ENCODE data around the gene INS.

INS gene

DNA sequence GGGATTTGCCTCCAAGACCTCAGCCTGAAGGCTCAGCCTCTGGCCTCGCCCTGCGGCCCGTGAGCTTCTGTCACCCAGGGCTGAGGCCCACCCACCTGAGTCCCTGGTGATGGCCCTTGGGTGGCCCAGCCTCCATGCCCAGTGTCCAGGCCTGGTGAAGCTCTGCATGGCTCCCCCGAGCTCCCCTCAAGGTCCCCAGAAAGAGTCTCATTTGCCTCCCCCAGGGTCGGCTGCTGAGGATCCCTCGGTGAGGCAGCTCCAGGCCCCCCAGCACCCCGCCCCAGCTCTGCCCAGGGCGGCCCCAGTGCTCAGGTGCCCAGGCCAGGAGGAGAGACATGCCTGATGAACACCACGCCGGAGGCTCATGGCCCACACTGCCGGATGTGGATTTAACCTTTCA is 12.8 kb upstream of the INS start:
- Histone ChIP-seq H3K36me3 (ENCODE audit: control insufficient read depth, insufficient read depth, low read length) (no peaks in the 10 kb centered on the region), H3K4me1 (ENCODE audit: control insufficient read depth, insufficient read depth, low read length) (no peaks in the 10 kb centered on the region), H3K27me3 (ENCODE audit: control insufficient read depth, insufficient read depth, low read length) (no peaks in the 10 kb centered on the region), H3K27ac (ENCODE audit: low read depth, low read length) (no peak overlapping the region), H3K9ac (ENCODE audit: low read length) (no peak overlapping the region), H3K4me3 (ENCODE audit: low read length) (no peak overlapping the region)

DNA sequence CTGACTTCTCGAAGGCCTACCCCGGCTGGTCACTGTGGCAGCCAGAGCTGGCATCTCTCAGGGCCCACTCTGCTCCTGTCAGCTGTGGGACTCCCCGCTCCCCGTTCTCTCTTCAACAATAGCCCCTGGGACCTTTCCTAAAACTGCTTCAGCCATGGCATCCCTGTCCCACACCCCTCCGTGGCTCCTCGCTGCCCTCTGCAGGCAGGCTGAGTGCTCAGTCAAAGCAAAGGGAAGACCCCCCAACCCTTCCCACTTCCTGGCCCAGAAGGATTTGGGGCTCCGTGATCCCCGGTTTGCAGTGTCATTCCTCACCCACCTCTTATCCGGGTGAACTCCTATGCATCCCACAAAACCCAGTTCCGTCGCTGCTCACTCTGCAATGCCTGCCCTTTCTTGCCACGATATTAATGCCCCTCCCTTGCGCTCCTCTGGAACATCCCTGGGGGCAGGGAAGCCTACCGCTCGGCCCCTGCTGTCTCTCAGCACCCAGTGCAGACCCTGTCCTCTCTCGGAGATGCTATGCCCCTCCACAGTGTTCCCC is 12.2 kb upstream of the INS start:
- H3K4me3 ChIP-seq (ENCODE audit: low read length) = no peak overlapping the region
- H3K36me3 ChIP-seq (ENCODE audit: control insufficient read depth, insufficient read depth, low read length) = no peaks in the 10 kb centered on the region
- no peaks in the 10 kb centered on the region for H3K27me3 ChIP-seq (ENCODE audit: control insufficient read depth, insufficient read depth, low read length)
- no peak overlapping the region for H3K9ac ChIP-seq (ENCODE audit: low read length)
- no peak overlapping the region for H3K27ac ChIP-seq (ENCODE audit: low read depth, low read length)
- H3K4me1 ChIP-seq (ENCODE audit: control insufficient read depth, insufficient read depth, low read length) = no peaks in the 10 kb centered on the region

DNA sequence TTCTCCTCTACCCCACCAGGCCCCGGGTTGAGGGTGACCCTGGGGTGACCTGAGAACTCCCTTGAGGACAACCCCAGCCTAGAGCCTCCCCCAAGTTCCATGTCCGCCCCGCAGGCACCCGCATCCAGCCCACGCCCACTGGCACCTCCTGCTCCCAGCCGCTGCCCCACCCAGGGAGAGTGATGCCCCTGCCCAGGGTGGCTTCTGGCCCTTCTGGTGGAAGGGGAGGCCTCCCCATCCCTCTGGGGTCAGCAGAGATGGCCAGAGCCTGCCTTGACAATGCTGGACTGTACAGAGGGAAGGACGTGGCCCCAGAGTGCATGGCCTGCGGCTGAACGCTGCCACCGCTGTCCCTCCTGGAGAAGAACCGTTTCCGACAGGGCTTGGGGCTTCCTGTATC is 11.7 kb upstream of the INS start:
- no peak overlapping the region for H3K4me3 ChIP-seq (ENCODE audit: low read length)
- no peaks in the 10 kb centered on the region for H3K4me1 ChIP-seq (ENCODE audit: control insufficient read depth, insufficient read depth, low read length)
- H3K27ac ChIP-seq (ENCODE audit: low read depth, low read length) = no peak overlapping the region
- no peaks in the 10 kb centered on the region for H3K36me3 ChIP-seq (ENCODE audit: control insufficient read depth, insufficient read depth, low read length)
- no peak overlapping the region for H3K9ac ChIP-seq (ENCODE audit: low read length)
- no peaks in the 10 kb centered on the region for H3K27me3 ChIP-seq (ENCODE audit: control insufficient read depth, insufficient read depth, low read length)

DNA sequence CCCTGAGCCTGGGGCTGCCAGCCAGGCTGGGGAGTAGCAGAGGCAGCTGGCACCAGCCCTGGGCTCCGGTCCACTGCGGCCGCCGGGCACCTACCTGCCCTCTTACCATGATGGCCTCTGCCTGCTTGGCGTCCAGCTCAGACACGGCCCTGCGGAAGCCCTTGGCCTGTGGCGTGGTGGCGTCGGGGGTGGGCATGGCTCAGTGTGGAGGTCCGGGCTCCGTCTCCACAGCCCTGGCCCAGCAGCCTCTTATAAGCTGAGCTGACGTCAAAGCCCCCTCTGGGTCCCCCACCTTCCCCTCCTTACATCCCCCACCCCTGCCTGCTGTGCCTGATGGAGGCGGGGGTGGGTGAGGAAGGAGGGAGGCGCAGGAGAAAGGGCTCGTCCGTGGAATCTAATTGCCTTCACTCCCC is 10.6 kb upstream of the INS start, which contains the start of gene TH:
TSS of gene TH (minus strand) at position 225 of the 413 bp plus-strand sequence. CDS start at position 196, 29 bp downstream.
- no peaks in the 10 kb centered on the region for H3K36me3 ChIP-seq (ENCODE audit: control insufficient read depth, insufficient read depth, low read length)
- H3K27me3 ChIP-seq (ENCODE audit: control insufficient read depth, insufficient read depth, low read length) = no peaks in the 10 kb centered on the region
- no peak within 1 kb of the TSS for H3K4me3 ChIP-seq (ENCODE audit: low read length)
- H3K27ac ChIP-seq (ENCODE audit: low read depth, low read length) = no peak within 1 kb of the TSS
- no peaks in the 10 kb centered on the region for H3K4me1 ChIP-seq (ENCODE audit: control insufficient read depth, insufficient read depth, low read length)
- H3K9ac ChIP-seq (ENCODE audit: low read length) = no peak within 1 kb of the TSS

DNA sequence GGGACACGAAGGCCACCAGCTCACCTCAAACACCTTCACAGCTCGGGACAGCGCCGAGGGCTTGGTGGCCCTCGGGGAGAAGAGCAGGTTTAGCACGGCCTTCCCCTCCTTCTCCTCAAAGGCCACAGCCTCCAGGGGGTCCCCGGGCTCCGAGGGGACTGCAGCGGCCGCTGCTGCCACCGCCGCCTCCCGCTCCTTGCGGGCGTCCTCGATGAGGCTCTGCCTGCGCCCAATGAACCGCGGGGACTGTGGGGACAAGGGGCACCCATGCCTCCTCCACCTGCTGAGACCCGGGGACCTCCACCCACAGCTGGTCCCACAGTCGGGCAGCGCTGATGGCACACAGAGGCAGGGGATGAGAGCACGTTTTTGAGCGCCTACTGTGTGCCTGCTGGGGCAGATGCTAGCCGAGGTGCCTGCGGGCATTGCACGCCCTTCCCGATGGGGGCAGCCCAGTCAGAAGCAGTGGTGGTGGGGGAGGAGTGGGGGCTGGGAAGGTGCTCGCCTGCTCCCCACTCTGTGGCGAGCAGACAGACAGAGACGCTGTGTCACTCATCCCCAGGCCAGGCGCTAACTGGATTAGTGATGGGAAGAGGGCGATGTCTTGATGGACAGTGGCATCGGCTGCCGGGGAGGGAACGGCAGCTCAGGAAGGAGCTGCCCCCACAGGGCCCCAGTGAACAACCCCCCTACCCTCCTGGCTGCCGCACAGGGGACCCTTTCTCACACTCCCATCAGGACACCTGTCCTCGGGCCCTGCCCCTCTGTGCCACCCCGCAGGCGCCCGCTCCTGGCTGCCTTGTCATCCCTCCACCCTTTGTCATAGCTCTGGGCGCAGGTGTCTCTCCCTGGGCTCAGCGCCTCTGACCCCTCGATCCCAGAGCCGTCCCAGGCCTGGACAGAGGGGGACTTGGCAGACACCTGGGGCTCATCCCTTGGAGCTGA is 8.9 kb upstream of the INS start:
- H3K36me3 ChIP-seq (ENCODE audit: control insufficient read depth, insufficient read depth, low read length) = no peaks in the 10 kb centered on the region
- H3K4me3 ChIP-seq (ENCODE audit: low read length) = no peak overlapping the region
- peaks cover 5% of the 10 kb centered on the region for H3K27me3 ChIP-seq (ENCODE audit: control insufficient read depth, insufficient read depth, low read length)
- no peaks in the 10 kb centered on the region for H3K4me1 ChIP-seq (ENCODE audit: control insufficient read depth, insufficient read depth, low read length)
- no peak overlapping the region for H3K9ac ChIP-seq (ENCODE audit: low read length)
- no peak overlapping the region for H3K27ac ChIP-seq (ENCODE audit: low read depth, low read length)

DNA sequence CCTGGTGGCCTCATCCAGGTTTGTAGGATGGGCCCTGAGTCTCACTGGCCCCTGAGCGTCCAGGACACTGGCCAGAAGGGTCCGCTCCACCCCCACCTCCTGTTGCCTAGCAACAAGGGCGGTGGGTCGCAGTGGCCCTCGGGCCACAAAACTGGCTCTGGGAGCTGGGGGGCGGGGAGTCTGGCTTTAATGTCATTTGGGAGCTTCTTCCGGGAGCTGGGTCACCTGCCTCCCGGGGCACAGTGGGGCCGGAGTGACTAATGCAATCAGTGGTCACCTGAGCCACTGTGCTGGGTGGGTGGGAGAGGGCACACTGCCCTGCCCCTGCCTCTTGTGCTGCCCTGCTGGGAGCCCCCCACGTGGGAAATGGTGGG is 8.0 kb upstream of the INS start:
- Histone ChIP-seq H3K36me3 (ENCODE audit: control insufficient read depth, insufficient read depth, low read length) (no peaks in the 10 kb centered on the region), H3K27me3 (ENCODE audit: control insufficient read depth, insufficient read depth, low read length) (peaks cover 5% of the 10 kb centered on the region), H3K9ac (ENCODE audit: low read length) (no peak overlapping the region), H3K4me3 (ENCODE audit: low read length) (no peak overlapping the region), H3K27ac (ENCODE audit: low read depth, low read length) (no peak overlapping the region), H3K4me1 (ENCODE audit: control insufficient read depth, insufficient read depth, low read length) (no peaks in the 10 kb centered on the region)

DNA sequence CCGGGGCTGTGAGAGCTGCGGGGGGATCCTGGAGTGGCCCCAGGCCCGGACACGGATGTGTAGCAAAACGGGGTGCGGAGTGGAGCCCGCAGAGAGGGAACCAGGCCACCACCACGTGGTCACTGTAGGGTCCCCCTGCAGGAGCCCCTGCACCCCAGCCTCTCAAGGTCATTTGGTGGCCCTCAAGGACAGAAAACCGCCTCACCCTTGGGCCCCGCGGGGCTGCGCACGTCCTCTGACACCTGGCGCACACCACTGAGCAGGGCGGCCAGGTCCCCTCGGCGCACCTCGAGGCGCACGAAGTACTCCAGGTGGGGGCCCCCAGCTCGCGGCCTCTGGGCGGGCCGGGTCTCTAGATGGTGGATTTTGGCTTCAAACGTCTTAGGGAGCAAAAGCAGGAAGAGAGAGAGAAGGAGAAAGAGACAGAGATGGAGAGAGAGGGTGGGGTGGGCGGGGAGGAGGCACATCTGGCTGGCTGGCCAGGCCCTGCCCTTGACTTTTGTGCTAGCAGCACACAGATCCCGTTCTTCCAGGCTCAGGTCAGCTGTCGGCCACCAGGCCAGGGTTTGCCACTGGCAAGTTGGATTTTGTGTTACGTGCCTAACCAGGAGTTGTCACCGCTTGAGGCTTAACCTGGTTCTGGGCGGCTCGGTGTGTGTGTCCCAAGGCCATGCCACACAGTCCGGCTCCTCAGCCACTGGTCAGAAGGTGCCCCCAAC is 7.4 kb upstream of the INS start:
- Histone ChIP-seq H3K27ac (ENCODE audit: low read depth, low read length) (no peak overlapping the region), H3K9ac (ENCODE audit: low read length) (no peak overlapping the region), H3K27me3 (ENCODE audit: control insufficient read depth, insufficient read depth, low read length) (peaks cover 5% of the 10 kb centered on the region), H3K36me3 (ENCODE audit: control insufficient read depth, insufficient read depth, low read length) (no peaks in the 10 kb centered on the region), H3K4me3 (ENCODE audit: low read length) (no peak overlapping the region), H3K4me1 (ENCODE audit: control insufficient read depth, insufficient read depth, low read length) (no peaks in the 10 kb centered on the region)

DNA sequence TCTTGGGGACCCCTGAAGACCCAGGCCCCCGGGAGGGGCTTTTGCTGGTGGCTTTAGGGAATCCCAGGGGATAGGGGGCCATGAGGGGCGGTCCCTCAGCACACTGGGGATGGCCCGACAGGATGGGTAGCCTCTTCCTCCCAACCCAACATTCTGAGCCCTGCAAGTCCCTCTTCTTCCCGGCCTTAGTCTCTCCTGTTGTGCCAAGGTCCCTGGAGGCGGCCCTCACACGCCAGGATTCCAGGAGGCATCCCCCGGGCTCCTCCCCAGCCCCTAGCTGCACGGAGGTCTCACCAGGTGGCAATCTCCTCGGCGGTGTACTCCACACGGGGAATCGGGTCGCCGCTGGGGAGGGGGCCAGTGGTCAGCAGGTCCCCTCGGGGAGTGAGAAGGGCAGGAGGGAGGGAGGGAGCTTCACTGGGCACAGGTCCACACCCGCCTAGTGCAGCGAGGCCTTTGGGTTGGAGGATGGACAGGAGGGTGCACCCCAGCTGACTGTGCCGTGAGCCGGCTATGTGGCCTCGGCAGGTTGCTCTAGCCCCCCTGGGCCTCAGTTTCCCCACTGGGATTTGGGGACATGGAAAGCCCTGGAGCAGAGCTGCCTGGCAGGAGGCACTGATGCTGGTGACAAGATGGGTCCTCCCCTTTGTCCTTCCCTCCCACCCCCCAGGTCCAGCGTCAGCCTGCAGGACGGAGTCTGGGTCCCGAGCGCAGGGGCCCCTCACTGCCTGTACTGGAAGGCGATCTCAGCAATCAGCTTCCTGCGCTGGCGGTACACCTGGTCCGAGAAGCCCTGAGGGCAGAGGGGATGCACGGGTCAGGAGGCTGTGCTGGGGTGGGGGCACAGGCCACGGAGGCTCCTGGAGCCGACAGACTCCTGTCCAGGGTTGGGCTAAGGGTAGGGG is 6.4 kb upstream of the INS start:
- H3K27me3 ChIP-seq (ENCODE audit: control insufficient read depth, insufficient read depth, low read length) = peaks cover 5% of the 10 kb centered on the region
- no peak overlapping the region for H3K27ac ChIP-seq (ENCODE audit: low read depth, low read length)
- no peaks in the 10 kb centered on the region for H3K4me1 ChIP-seq (ENCODE audit: control insufficient read depth, insufficient read depth, low read length)
- H3K9ac ChIP-seq (ENCODE audit: low read length) = no peak overlapping the region
- H3K36me3 ChIP-seq (ENCODE audit: control insufficient read depth, insufficient read depth, low read length) = no peaks in the 10 kb centered on the region
- no peak overlapping the region for H3K4me3 ChIP-seq (ENCODE audit: low read length)

DNA sequence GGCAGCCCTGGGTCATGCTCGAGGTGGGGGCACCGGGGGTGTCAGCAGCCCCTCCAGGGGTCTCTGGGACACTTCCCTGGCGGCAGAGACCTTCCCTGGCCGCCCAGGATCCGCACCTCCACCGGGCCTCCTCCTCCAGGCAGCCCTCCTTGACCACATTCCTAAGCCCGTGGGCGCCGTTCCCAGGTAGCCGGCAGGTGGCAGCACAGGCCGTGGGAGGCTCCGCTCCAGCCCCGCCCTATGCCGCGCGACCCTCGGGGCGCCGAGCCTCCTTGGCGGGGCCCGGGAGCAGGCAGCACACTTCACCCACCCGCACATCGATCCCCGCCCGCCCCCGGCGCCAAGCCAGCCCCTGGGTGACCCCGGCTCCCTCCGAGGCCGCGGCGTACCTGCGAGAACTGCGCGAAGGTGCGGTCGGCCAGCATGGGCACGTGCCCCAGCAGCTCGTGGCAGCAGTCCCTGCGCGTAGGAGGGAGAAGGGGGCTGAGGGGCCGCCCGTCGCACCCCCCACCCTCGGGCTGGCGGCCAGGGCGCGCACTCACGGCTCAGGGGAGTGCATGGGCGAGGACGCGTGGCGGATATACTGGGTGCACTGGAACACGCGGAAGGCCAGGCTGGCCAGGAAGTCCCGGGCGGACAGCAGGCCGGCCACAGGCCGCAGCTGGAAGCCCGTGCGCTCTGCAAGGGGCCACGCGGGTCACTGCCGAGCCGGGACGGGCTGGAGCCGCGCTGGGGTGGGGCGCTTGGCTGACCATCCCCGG is 5.3 kb upstream of the INS start:
- Histone ChIP-seq H3K27ac (ENCODE audit: low read depth, low read length) (no peak overlapping the region), H3K36me3 (ENCODE audit: control insufficient read depth, insufficient read depth, low read length) (no peaks in the 10 kb centered on the region), H3K4me1 (ENCODE audit: control insufficient read depth, insufficient read depth, low read length) (no peaks in the 10 kb centered on the region), H3K4me3 (ENCODE audit: low read length) (peak overlapping the region; percentile 21), H3K27me3 (ENCODE audit: control insufficient read depth, insufficient read depth, low read length) (peaks cover 5% of the 10 kb centered on the region), H3K9ac (ENCODE audit: low read length) (no peak overlapping the region)

DNA sequence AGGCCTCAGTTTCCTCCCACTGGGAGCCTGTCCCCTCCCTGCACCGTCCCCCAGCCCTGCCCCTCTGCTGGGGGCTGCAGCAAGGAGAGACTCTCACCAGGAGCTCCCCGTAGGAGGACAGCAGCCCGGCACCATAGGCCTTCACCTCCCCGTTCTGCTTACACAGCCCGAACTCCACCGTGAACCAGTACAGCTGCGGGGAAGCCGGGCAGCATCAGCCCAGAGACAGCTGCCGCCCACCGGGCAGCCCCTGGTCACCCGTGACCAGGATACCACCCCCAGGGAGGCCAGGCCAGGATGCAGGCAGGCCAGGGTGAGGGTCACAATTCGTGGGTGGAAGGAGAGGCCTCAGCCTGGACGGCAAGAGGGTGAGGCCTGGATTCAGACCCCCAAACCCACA is 4.6 kb upstream of the INS start:
- Histone ChIP-seq H3K27me3 (ENCODE audit: control insufficient read depth, insufficient read depth, low read length) (peaks cover 5% of the 10 kb centered on the region), H3K36me3 (ENCODE audit: control insufficient read depth, insufficient read depth, low read length) (no peaks in the 10 kb centered on the region), H3K9ac (ENCODE audit: low read length) (no peak overlapping the region), H3K4me3 (ENCODE audit: low read length) (no peak overlapping the region), H3K27ac (ENCODE audit: low read depth, low read length) (no peak overlapping the region), H3K4me1 (ENCODE audit: control insufficient read depth, insufficient read depth, low read length) (no peaks in the 10 kb centered on the region)

DNA sequence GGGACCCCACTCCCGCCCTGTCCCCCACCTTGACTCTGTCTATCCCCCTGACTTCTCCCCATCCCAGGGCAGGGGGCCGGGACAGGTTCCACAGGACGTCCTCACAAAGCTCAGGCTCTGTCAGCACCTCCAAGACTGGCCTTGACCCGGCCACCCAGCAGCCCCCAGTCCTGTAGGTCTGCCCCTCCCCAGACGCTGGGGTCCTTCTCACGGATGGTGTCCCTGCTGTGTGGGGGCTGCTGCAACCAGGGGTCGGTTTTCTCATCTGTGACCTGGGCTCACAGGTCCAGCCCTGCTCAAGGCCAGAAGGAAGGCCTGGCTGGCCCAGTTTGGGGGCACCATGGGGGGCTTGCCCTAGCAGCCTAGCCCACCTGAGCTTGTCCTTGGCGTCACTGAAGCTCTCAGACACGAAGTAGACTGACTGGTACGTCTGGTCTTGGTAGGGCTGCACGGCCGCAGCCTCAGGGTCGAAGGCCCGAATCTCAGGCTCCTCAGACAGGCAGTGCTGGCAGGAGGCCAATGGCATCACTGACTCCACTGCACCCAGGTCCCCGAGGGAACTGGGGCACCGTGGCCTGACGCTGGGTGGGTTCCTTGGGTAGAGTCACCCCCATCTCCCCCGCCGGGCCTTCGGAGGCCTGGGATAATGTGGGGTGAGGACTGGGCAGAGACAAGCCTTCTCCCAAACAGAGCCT is 4.0 kb upstream of the INS start:
- no peaks in the 10 kb centered on the region for H3K36me3 ChIP-seq (ENCODE audit: control insufficient read depth, insufficient read depth, low read length)
- no peak overlapping the region for H3K4me3 ChIP-seq (ENCODE audit: low read length)
- H3K27ac ChIP-seq (ENCODE audit: low read depth, low read length) = no peak overlapping the region
- H3K27me3 ChIP-seq (ENCODE audit: control insufficient read depth, insufficient read depth, low read length) = peaks cover 5% of the 10 kb centered on the region
- no peak overlapping the region for H3K9ac ChIP-seq (ENCODE audit: low read length)
- H3K4me1 ChIP-seq (ENCODE audit: control insufficient read depth, insufficient read depth, low read length) = no peaks in the 10 kb centered on the region
